Tibial artery (tissue), 4 donors: ENCODE data around the gene MAVS.

ENCODE experiments used
- DNase-seq, 2 donors: peaks; one replicate each; pipeline ENCODE4 v3.0.0-alpha.2; 2019
- H3K27ac ChIP-seq, 2 donors: fragments of 200-600 bp; sonication (generic) in 1 of 2; 1 replicate in 1 of 2; 2 replicates in 1 of 2; pipeline ENCODE4 v1.5.1; 2018 to 2019; ENCODE audit warnings: mild to moderate bottlenecking in 1 of 2
- H3K27me3 ChIP-seq, 2 donors: fragments of 200-600 bp; sonication (generic) in 1 of 2; one replicate each; pipeline versions ENCODE4 v1.5.1 to v1.6.0; 2016 to 2019
- H3K36me3 ChIP-seq, 3 donors: fragments of 200-600 bp; sonication (generic) in 2 of 3; one replicate each; pipeline ENCODE4 v1.5.1; 2016 to 2019; ENCODE audit warnings: mild to moderate bottlenecking in 2 of 3
- H3K4me1 ChIP-seq, 4 donors: fragments of 200-600 bp; sonication (generic) in 2 of 4; 1 replicate in 3 of 4; 2 replicates in 1 of 4; pipeline ENCODE4 v1.5.1; 2016 to 2019
- H3K4me3 ChIP-seq, 2 donors: fragments of 200-600 bp; sonication (generic) in 1 of 2; 1 replicate in 1 of 2; 2 replicates in 1 of 2; pipeline ENCODE4 v1.5.1; 2018 to 2019; ENCODE audit warnings: mild to moderate bottlenecking in 2 of 2
- H3K9me3 ChIP-seq, 3 donors: fragments of 200-600 bp; sonication (generic) in 1 of 3; one replicate each; pipeline ENCODE4 v1.5.1; 2016 to 2019
- CTCF ChIP-seq, 2 experiments: fragments of 200-600 bp in 1 of 2; fragments of 450-650 bp in 1 of 2; IDR thresholded peaks; one replicate each; pipeline ENCODE4 v1.5.1; 2017 to 2019; ENCODE audit warnings: antibody characterized with exemption in 2 of 2, mild to moderate bottlenecking in 1 of 2, moderate library complexity in 1 of 2
- intact Hi-C: fragments of 100-400 bp; cut with DNase I; formaldehyde crosslinking; loops from one replicate; pipeline ENCODE4 v1.15.0; 2023; ENCODE audit warnings: low total_unique reads

MAVS gene

GRCh38 chr20:3889489-3890397 is 43.1 kb downstream of the MAVS start:
- peaks cover 0 to 55% (median 40%) of the 10 kb centered on the region in 4 donors for H3K4me1 ChIP-seq
- peak overlapping the region; percentile 94 to 97 for H3K27ac ChIP-seq
- peak overlapping the region; percentile 95 to 100 for H3K4me3 ChIP-seq
- no peaks in the 10 kb centered on the region for H3K36me3 ChIP-seq
- intact Hi-C loops: loop anchor here (2.0 to 5.0 kb wide), 3 partner anchors 128 to 203 kb away; partner anchors contain the start of gene RNF24
- no peaks in the 10 kb centered on the region for H3K9me3 ChIP-seq
- H3K27me3 ChIP-seq: no peaks in the 10 kb centered on the region
- peak; percentile 4 to 74 for DNase-seq
- TF ChIP-seq CTCF (IDR thresholded peaks at IDR 0.05): no peak

GRCh38 chr20:3890398-3890751 is 43.7 kb downstream of the MAVS start:
- DNase-seq: peak in 1 of 2 donors; percentile 19
- no peaks in the 10 kb centered on the region for H3K27me3 ChIP-seq
- no peaks in the 10 kb centered on the region for H3K9me3 ChIP-seq
- peak overlapping the region; percentile 94 to 97 for H3K27ac ChIP-seq
- H3K4me3 ChIP-seq: peak overlapping the region; percentile 95 to 100
- H3K4me1 ChIP-seq: peaks cover 0 to 61% (median 43%) of the 10 kb centered on the region in 4 donors
- H3K36me3 ChIP-seq: no peaks in the 10 kb centered on the region
- intact Hi-C loops: no loop called here
- no peak for TF ChIP-seq CTCF (IDR thresholded peaks at IDR 0.05)

GRCh38 chr20:3890999-3891929 is 44.6 kb downstream of the MAVS start:
- peak overlapping the region; percentile 94 to 97 for H3K27ac ChIP-seq
- intact Hi-C loops: no loop called here
- peak overlapping the region; percentile 95 to 100 for H3K4me3 ChIP-seq
- peak in 1 of 2 donors; percentile 16 for DNase-seq
- H3K4me1 ChIP-seq: peaks cover 0 to 70% (median 44%) of the 10 kb centered on the region in 4 donors
- no peaks in the 10 kb centered on the region for H3K27me3 ChIP-seq
- no peaks in the 10 kb centered on the region for H3K9me3 ChIP-seq
- TF ChIP-seq CTCF (IDR thresholded peaks at IDR 0.05): no peak
- H3K36me3 ChIP-seq: no peaks in the 10 kb centered on the region

- no peak overlapping the region for H3K4me3 ChIP-seq
- no peak for TF ChIP-seq CTCF (IDR thresholded peaks at IDR 0.05)
- no peaks in the 10 kb centered on the region for H3K36me3 ChIP-seq
- H3K27ac ChIP-seq: peak overlapping the region in 1 of 2 donors; percentile 62
- no peaks in the 10 kb centered on the region for H3K9me3 ChIP-seq
- peaks cover 0 to 97% (median 59%) of the 10 kb centered on the region in 4 donors for H3K4me1 ChIP-seq
- intact Hi-C loops: no loop called here
- DNase-seq: no peak
- H3K27me3 ChIP-seq: no peaks in the 10 kb centered on the region
Observed at GRCh38 chr20:3894796-3895195, 48.2 kb downstream of the MAVS start.

GRCh38 chr20:3896302-3896701 is 49.7 kb downstream of the MAVS start:
- TF ChIP-seq CTCF (IDR thresholded peaks at IDR 0.05): no peak

More at GRCh38 chr20:3896302-3896701, 49.7 kb downstream of the MAVS start:
- Histone ChIP-seq H3K27ac (peak overlapping the region; percentile 26 to 30), H3K9me3 (no peaks in the 10 kb centered on the region), H3K4me3 (no peak overlapping the region), H3K4me1 (peaks cover 0 to 100% (median 62%) of the 10 kb centered on the region in 4 donors), H3K36me3 (no peaks in the 10 kb centered on the region), H3K27me3 (no peaks in the 10 kb centered on the region)
- no peak for DNase-seq
- intact Hi-C loops: no loop called here
